Fibroblast of pulmonary artery (primary cell): Measurements from ENCODE around the gene SNCAIP.
A peak's percentile ranks its signal among the peaks of the same experiment; 100 is the strongest.

Source experiments
- DNase-seq: peaks from one replicate; pipeline ENCODE4 v3.0.0-alpha.2; 2010; ENCODE audit warnings: low read depth
- H3K4me3 ChIP-seq: replicated peaks from 2 replicates; pipeline ENCODE4 v1.5.1; 2011; ENCODE audit warnings: low read depth, mild to moderate bottlenecking, control low read depth, low read length, moderate library complexity
- CTCF ChIP-seq: IDR thresholded peaks from 2 replicates; pipeline ENCODE4 v1.5.1; 2011; ENCODE audit warnings: mild to moderate bottlenecking, control low read depth, low read length, inconsistent platforms; ENCODE audit errors: missing control alignments

The SNCAIP gene

GRCh38 chr5:122462486-122462885 is 150.4 kb downstream of the SNCAIP start:
- TF ChIP-seq CTCF = no peak
- H3K4me3 ChIP-seq = no peak overlapping the region
- no peak for DNase-seq

DNA sequence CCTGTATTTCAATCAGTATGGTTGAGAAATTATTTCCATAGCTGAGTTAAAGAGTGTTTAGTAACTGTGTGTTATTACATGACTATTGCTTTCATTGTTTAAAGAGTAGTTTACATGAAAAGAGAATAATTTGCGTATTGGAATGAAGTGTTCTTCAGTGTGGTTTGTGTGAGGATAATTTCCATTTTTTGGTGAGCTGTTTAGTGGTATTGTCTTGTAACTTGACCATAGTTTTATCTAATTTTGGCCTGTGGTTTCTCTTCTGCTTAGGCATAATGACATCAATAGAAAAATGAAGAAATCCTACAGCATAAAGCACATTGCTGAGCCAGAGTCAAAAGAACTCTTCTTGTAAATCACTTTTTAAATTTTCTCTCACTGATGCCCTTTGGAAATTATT is 151.2 kb downstream of the SNCAIP start:
- no peak for TF ChIP-seq CTCF
- no peak overlapping the region for H3K4me3 ChIP-seq
- DNase-seq = peak; percentile 36

DNA sequence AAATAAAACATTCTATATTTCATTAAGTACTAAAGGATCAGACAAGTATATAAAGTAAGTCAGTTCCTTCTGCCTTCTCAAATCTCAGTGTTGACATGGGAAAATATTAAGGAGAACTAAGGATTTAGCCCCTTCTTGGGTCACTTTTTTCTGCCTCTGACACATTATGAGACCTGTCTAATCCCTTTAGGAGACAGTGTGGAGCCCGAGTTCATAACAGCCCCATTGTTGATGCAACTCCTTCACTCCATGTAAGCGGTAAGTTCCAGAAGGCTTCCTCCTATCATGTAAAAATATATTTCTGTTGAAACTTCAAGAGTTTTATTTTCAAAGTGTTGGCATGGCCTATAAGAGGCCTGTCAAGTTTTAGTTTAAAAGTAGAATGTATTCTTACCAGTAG is 152.2 kb downstream of the SNCAIP start:
- no peak for TF ChIP-seq CTCF
- no peak for DNase-seq
- no peak overlapping the region for H3K4me3 ChIP-seq

DNA sequence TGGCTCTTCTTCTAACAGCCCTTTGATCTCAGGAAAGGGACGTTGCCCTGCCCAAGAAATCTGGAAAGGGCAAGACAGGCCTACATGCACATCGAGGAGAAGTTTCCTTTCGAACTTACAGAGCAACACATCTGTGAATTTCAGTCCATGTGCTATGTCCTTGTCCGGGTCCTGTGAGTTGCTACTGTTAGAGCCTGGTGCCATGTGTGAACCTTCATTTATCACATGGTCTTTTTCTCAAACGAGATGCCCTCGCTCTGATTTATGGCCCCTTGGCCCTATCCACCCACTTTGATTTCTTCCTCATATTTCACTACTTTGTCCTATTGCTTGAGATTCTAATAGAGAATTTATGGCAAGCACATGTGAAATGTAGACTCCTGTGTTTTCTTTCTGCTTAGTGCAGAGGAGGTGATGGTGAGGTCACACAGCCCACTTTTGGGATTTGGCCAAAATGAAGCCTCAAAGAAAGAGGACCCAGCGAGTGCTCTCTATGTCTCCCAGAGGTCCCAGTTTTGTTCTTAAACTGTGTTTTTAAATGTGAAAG is 153.1 kb downstream of the SNCAIP start:
- DNase-seq = no peak

DNA sequence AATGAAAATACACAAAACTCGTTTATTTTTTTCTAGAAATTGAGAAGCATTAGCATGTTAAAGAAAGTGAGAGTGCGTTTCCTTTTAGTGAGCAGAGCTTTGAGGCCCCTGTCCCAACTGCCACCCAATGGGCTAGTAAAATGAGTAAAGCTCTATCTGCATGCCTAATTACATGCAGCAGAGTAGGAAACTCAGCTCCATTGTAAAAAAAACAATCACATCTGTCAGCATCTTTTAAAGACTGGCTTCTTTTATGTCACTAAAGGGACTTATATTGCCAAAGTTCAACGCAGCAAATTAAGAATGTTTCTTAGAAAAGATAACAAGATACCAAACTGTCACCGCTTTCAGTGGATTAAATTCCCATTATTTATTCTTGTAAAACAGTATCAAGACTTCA is 154.0 kb downstream of the SNCAIP start:
- TF ChIP-seq CTCF = no peak
- DNase-seq = no peak
- H3K4me3 ChIP-seq = no peak overlapping the region

More for the DNA sequence above, 153.1 kb downstream of the SNCAIP start:
- TF ChIP-seq CTCF = no peak
- no peak overlapping the region for H3K4me3 ChIP-seq

GRCh38 chr5:122468351-122469116 is 156.5 kb downstream of the SNCAIP start:
- no peak for DNase-seq
- no peak overlapping the region for H3K4me3 ChIP-seq
- TF ChIP-seq CTCF = peak; percentile 15
